DMS79 (cell line): ENCODE data around the gene C5orf52.
"Not testable (repeated sequence)": the region's sequence is repeated elsewhere in the genome, so short reads cannot be mapped to it uniquely, and the experiment has no call there.

ENCODE experiments used
- DNase-seq: peaks from one replicate; lab custom pipeline; 2025; lab: John Stamatoyannopoulos, UW

Gene C5orf52

GRCh38 chr5:157670662-157671591 is at the start of gene C5orf52:
C5orf52 (plus strand) TSS chr5:157671533; CDS start chr5:157671615, 82 bp downstream.
- DNase-seq = no peak

GRCh38 chr5:157624144-157624543 is 47.2 kb upstream of the C5orf52 start:
- DNase-seq = no peak

- DNase-seq = no peak
Measured at GRCh38 chr5:157626831-157627230, 44.5 kb upstream of the C5orf52 start.

- DNase-seq = no peak
Measured at GRCh38 chr5:157630341-157630740, 41.0 kb upstream of the C5orf52 start.

- no peak for DNase-seq
Measured at GRCh38 chr5:157640406-157641066, 30.8 kb upstream of the C5orf52 start.

- no peak for DNase-seq
Measured at GRCh38 chr5:157648275-157648990, 22.9 kb upstream of the C5orf52 start.

GRCh38 chr5:157649101-157649500 is 22.2 kb upstream of the C5orf52 start:
- no peak for DNase-seq

- no peak for DNase-seq
Measured at GRCh38 chr5:157650991-157651611, 20.2 kb upstream of the C5orf52 start.

- no peak for DNase-seq
Measured at GRCh38 chr5:157651623-157652376, 19.5 kb upstream of the C5orf52 start.

GRCh38 chr5:157652377-157652692 is 19.0 kb upstream of the C5orf52 start, which contains the start of gene SOX30:
SOX30 (minus strand) TSS chr5:157652438; CDS start chr5:157652078, 360 bp downstream.
- no peak for DNase-seq

- DNase-seq = no peak
Measured at GRCh38 chr5:157657516-157657915, 13.8 kb upstream of the C5orf52 start.

GRCh38 chr5:157658893-157659292 is 12.4 kb upstream of the C5orf52 start:
- no peak for DNase-seq

GRCh38 chr5:157659868-157660660 is 11.3 kb upstream of the C5orf52 start:
- DNase-seq = no peak

- DNase-seq = no peak
Measured at GRCh38 chr5:157665467-157666070, 5.8 kb upstream of the C5orf52 start.

GRCh38 chr5:157668356-157668755 is 3.0 kb upstream of the C5orf52 start:
- DNase-seq = no peak

GRCh38 chr5:157669701-157670097 is 1.6 kb upstream of the C5orf52 start:
- no peak for DNase-seq

GRCh38 chr5:157671592-157672330 is 428 bp downstream of the C5orf52 start:
- no peak for DNase-seq

- no peak for DNase-seq
Measured at GRCh38 chr5:157672976-157673375, 1.6 kb downstream of the C5orf52 start.

- DNase-seq = not testable (repeated sequence)
Measured at GRCh38 chr5:157674351-157674750, 3.0 kb downstream of the C5orf52 start.
